Vagina (tissue), 2 donors: Measurements from ENCODE around the gene NKX1-2. TPM values are rescaled to one million over a fixed set of nuclear protein-coding genes. Genes with fewer than 3 reads are reported as not detected.

ENCODE experiments used
- DNase-seq, 2 donors: peaks; one replicate each; pipeline ENCODE4 v3.0.0-alpha.2; 2017; ENCODE audit errors: extremely low spot score in 2 of 2
- H3K27ac ChIP-seq: fragments of 200-600 bp; sonication (generic); one replicate; pipeline ENCODE4 v1.5.1; 2019
- H3K27me3 ChIP-seq: fragments of 200-600 bp; sonication (generic); one replicate; pipeline ENCODE4 v1.5.1; 2019
- H3K36me3 ChIP-seq, 2 donors: fragments of 200-600 bp; sonication (generic); one replicate each; pipeline ENCODE4 v1.5.1; 2017 to 2019
- H3K4me1 ChIP-seq: fragments of 200-600 bp; sonication (generic); one replicate; pipeline ENCODE4 v1.5.1; 2019
- H3K4me3 ChIP-seq, 2 donors: fragments of 200-600 bp; sonication (generic); 1 replicate in 1 of 2; 2 replicates in 1 of 2; pipeline ENCODE4 v1.5.1; 2016 to 2019
- H3K9me3 ChIP-seq: fragments of 200-600 bp; sonication (generic); one replicate; pipeline ENCODE4 v1.5.1; 2019
- CTCF ChIP-seq, 3 experiments: fragments of 450-650 bp in 2 of 3; fragments of 200-600 bp in 1 of 3; sonication (generic) in 1 of 3; IDR thresholded peaks; one replicate each; pipeline ENCODE4 v1.5.1; 2017 to 2019; ENCODE audit warnings: antibody characterized with exemption in 3 of 3, mild to moderate bottlenecking in 2 of 3, moderate library complexity in 2 of 3
- POLR2A ChIP-seq, 2 donors: fragments of 450-650 bp; IDR thresholded peaks; one replicate each; pipeline ENCODE4 v1.6.1; 2017; ENCODE audit warnings: antibody characterized with exemption in 2 of 2, mild to moderate bottlenecking in 2 of 2, moderate library complexity in 2 of 2
- POLR2AphosphoS5 ChIP-seq, 2 donors: sonication (generic); formaldehyde crosslinking; IDR thresholded peaks; one replicate each; pipeline ENCODE4 v1.9.0; 2017; ENCODE audit warnings: antibody characterized with exemption in 2 of 2, mild to moderate bottlenecking in 2 of 2, low read depth in 1 of 2; ENCODE audit not compliant: insufficient read depth in 1 of 2
- intact Hi-C: fragments of 100-400 bp; cut with DNase I; formaldehyde crosslinking; loops from one replicate; pipeline ENCODE4 v1.15.1; 2023
- total RNA-seq: library from RNA; depleted of rRNA; stranded (reverse); fragments of >200 nt; gene quantifications from one replicate; pipeline ENCODE4 v1.2.3, GENCODE V29; 2016

Gene NKX1-2
- total RNA-seq, 1 donor from 2014 or later, result 0.98 TPM

GRCh38 chr10:124433461-124433860 lies 16.4 kb downstream of the NKX1-2 start:
- Histone ChIP-seq H3K9me3 (no peaks in the 10 kb centered on the region), H3K36me3 (no peaks in the 10 kb centered on the region), H3K4me1 (peaks cover 6% of the 10 kb centered on the region), H3K27me3 (no peaks in the 10 kb centered on the region), H3K4me3 (no peak overlapping the region), H3K27ac (no peak overlapping the region)
- TF ChIP-seq CTCF (IDR thresholded peaks at IDR 0.05), result no peak
- TF ChIP-seq POLR2A (IDR thresholded peaks at IDR 0.05), result no peak
- TF ChIP-seq POLR2AphosphoS5 (IDR thresholded peaks at IDR 0.05; ENCODE audit: insufficient read depth in 1 of 2, low read depth in 1 of 2), result no peak
- intact Hi-C loops, result no loop called here
- no peak for DNase-seq

GRCh38 chr10:124430077-124430476 lies 19.8 kb downstream of the NKX1-2 start:
- Histone ChIP-seq H3K27me3 (no peaks in the 10 kb centered on the region), H3K36me3 (no peaks in the 10 kb centered on the region), H3K27ac (no peak overlapping the region), H3K4me1 (peaks cover 3% of the 10 kb centered on the region), H3K9me3 (no peaks in the 10 kb centered on the region), H3K4me3 (no peak overlapping the region)
- intact Hi-C loops, result no loop called here
- no peak for DNase-seq
- no peak for TF ChIP-seq POLR2AphosphoS5 (IDR thresholded peaks at IDR 0.05; ENCODE audit: insufficient read depth in 1 of 2, low read depth in 1 of 2)
- no peak for TF ChIP-seq CTCF (IDR thresholded peaks at IDR 0.05)
- TF ChIP-seq POLR2A (IDR thresholded peaks at IDR 0.05), result no peak

GRCh38 chr10:124429576-124429975 lies 20.3 kb downstream of the NKX1-2 start:
- H3K36me3 ChIP-seq, result no peaks in the 10 kb centered on the region
- intact Hi-C loops, result no loop called here
- no peaks in the 10 kb centered on the region for H3K9me3 ChIP-seq
- no peaks in the 10 kb centered on the region for H3K27me3 ChIP-seq
- no peak overlapping the region for H3K27ac ChIP-seq
- H3K4me1 ChIP-seq, result no peaks in the 10 kb centered on the region
- DNase-seq, result no peak
- no peak for TF ChIP-seq CTCF (IDR thresholded peaks at IDR 0.05)
- TF ChIP-seq POLR2A (IDR thresholded peaks at IDR 0.05), result no peak
- no peak for TF ChIP-seq POLR2AphosphoS5 (IDR thresholded peaks at IDR 0.05; ENCODE audit: insufficient read depth in 1 of 2, low read depth in 1 of 2)
- no peak overlapping the region for H3K4me3 ChIP-seq

- Histone ChIP-seq H3K4me3 (no peak overlapping the region), H3K4me1 (no peaks in the 10 kb centered on the region), H3K27ac (no peak overlapping the region), H3K27me3 (no peaks in the 10 kb centered on the region), H3K9me3 (no peaks in the 10 kb centered on the region), H3K36me3 (no peaks in the 10 kb centered on the region)
- intact Hi-C loops, result no loop called here
- DNase-seq, result no peak
- TF ChIP-seq POLR2AphosphoS5 (IDR thresholded peaks at IDR 0.05; ENCODE audit: insufficient read depth in 1 of 2, low read depth in 1 of 2) (no peak), POLR2A (IDR thresholded peaks at IDR 0.05) (no peak), CTCF (IDR thresholded peaks at IDR 0.05) (no peak)
These were observed 21.5 kb downstream of the NKX1-2 start for GRCh38 chr10:124428207-124428777.

GRCh38 chr10:124425227-124425962 lies 24.4 kb downstream of the NKX1-2 start:
- no peak overlapping the region for H3K4me3 ChIP-seq
- no peaks in the 10 kb centered on the region for H3K36me3 ChIP-seq
- TF ChIP-seq CTCF (IDR thresholded peaks at IDR 0.05) (no peak), POLR2A (IDR thresholded peaks at IDR 0.05) (no peak)
- H3K9me3 ChIP-seq, result no peaks in the 10 kb centered on the region
- no peaks in the 10 kb centered on the region for H3K4me1 ChIP-seq
- H3K27me3 ChIP-seq, result no peaks in the 10 kb centered on the region
- DNase-seq, result no peak
- no peak overlapping the region for H3K27ac ChIP-seq
- intact Hi-C loops, result no loop called here
